HG02970 (cell line): ENCODE data around the gene SLC41A3.
"Not testable (repeated sequence)": the region's sequence is repeated elsewhere in the genome, so short reads cannot be mapped to it uniquely, and the experiment has no call there.

Experiments used
- ATAC-seq: cut with Tn5 transposase; IDR thresholded peaks from one replicate; pipeline ENCODE4 v1.9.1; 2021; ENCODE audit warnings: mild to moderate bottlenecking, moderate library complexity, moderate number of reproducible peaks; ENCODE audit not compliant: unreplicated experiment, low FRiP score

Gene SLC41A3

GRCh38 chr3:126107203-126107939, 23.4 kb upstream of the SLC41A3 start:
- no peak for ATAC-seq

DNA sequence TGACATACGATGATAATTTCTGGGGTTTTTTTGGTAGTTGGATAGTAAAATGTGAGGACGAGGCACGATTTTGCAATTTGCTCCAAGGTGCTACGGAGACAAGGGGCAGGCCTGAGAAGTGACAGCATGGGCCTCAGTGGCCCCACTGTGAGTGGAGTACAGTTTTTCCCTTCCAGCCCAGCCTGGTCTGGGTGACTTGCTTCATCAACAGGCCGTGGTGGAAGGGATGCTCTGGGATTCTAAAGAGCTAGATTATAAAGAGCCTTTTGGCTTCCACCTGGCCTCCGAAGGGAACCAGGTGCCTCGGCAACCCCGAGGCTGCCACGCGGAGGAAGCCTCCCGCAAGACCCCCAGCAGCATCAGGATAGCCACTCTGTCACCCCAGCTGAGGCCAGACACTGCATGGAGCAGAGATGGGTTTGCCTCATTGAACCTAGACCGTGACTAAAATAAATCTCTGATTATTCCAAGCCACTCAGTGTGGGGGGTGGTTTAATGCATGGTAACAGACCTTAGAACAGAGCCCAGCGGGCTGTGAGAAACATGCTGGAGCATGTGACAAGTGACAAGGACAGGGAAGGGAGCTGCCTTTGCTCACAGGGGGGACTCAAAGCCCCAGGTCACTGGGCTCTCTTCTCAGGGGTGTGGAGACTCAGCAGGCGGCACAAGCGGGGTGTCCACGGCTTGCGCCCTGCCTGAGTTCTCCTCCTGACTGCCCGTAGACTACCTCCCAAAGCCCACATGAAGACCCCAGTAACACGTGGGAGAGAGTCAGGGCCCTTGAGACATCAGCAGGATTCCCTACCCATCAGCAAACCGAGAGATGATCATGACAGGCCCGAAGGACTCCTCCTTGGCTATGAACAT, 22.6 kb upstream of the SLC41A3 start:
- no peak for ATAC-seq

GRCh38 chr3:126105691-126106187, 21.8 kb upstream of the SLC41A3 start:
- no peak for ATAC-seq

DNA sequence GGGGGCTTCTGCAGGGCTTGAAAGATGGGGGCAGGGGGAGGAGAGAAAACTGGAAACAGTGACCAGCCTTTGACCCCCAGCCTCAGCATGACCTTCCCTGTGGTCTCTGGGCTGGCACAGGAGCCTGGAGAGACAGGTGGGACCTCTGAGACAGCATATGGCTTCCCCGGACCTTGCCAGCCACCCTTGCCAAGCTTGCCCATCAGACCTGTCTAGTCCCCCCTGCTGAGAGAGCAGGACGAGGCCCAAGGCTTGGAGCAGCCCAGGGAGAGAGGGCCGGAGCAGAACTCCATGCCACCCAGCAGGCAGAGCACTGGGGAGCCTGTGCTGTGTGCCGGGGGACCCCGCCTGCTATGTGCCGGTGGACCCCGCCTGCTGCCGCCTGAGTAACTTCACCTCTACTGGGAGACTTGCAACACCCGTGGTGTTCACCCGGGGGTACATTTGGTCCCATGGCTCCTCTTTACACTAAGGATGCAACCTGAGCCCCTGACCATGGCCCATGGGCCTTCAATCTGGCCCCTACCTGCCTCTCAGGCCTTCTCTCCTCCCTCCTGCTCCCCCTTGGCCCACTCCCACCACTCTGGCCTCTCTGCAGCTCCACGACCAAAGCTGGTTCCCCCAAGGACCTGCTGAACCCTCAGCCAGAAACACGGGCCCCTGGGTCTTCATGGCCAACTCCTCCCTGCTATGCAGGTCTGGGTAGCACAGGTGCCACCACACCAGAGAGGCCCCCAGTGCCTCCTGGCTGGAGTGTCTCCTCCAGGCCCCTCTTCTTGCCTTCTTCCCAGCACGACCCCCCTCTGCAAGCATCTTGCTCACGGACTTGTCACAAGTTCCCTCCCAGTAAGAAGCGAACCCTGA, 21.1 kb upstream of the SLC41A3 start:
- ATAC-seq: no peak

DNA sequence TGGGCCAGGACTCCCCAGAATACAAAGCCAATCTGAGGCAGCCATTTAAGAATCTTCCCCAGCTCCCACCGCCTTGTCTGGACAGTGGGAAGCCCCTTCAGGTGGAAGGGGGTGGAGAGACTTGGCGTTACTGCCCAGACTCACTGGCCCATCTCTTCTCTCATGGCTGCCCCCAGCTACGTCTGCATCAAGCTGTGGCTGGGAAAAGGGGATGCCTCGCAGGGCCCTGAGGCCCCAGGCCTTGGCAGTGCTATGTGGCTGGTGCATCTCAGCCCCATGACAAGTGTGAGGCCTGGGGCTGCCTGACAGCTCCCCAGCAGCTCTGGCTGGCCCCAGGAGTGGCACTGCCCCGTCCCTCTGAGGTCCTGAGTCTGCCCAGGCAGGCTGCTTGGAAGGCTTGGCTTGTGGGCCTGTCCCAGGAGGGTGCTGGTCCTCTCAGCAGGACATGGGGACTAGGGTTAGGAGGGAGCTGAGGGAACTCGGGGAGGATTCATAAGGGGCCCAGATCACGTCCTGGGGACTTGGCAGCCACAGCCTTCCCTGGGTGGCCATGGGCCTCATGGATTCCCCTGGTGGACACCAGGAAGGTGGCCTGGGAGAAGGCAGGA, 20.2 kb upstream of the SLC41A3 start:
- ATAC-seq: no peak

DNA sequence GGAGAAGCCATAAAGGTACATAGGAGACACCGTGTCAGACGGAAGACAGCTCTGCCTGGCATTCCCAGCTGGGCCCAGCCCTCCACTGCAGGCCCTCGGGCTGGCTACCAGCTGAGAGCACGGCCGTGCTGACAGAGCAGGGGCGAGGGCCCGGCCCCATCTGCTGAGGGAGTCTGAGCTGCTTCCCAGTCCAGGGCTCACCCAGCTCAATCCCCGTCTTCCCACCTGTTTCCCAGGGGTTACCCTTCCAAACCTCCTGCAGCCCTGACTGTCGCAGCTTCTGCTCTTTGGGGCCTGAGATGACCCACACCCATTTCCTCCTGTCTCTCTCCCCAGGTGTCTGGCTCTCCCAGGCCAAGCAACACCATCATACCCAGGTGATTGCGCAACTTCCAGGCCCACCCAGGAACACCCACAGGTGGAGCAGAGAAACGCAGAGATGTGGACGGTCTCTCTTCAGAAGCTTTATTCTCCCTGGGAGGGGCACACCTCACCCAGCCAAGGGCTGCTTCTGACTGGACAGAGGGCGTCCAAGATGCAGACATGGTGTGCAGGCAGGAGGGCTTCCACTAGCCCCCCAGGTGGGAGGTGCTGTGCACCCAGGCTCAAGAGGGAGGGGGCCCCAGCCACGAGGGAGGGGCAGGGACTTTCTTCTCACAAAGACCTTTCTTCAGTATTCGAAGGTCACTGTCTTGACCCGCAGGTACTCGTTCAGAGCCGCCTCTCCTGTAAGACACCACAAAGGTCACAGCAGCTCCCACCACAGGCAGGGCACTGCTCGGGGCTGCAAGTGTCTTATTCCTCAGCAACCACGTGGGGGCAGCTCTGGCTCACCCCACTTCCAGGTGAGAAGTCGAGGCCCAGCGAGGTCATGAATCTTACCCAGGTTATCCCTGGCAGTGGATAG, 19.4 kb upstream of the SLC41A3 start:
- ATAC-seq: no peak

DNA sequence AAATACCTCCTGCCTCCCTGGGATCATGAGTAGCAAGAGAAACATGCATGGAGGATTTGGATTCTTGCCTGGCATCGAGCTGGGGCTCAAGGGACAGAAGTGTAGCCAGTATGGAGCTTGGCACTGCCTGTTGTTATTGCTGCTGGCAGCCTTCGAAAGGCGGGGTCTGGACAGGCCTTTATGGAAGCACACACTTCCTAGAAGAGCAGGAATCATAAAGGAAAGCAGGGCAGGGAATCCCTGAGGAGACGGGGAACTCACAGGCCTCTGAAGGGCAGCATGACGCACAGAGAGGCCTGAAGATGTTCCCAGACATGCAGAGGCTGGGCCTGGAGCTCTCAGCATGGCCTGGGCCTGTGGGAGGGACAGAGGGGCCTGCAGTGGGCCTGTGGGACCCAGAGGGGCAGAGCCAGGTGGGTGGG, 18.6 kb upstream of the SLC41A3 start:
- ATAC-seq: no peak

- no peak for ATAC-seq
These were observed 18.1 kb upstream of the SLC41A3 start for GRCh38 chr3:126102011-126102410.

GRCh38 chr3:126101521-126101982, 17.6 kb upstream of the SLC41A3 start:
- ATAC-seq: no peak

GRCh38 chr3:126100634-126101301, 16.8 kb upstream of the SLC41A3 start:
- ATAC-seq: no peak

DNA sequence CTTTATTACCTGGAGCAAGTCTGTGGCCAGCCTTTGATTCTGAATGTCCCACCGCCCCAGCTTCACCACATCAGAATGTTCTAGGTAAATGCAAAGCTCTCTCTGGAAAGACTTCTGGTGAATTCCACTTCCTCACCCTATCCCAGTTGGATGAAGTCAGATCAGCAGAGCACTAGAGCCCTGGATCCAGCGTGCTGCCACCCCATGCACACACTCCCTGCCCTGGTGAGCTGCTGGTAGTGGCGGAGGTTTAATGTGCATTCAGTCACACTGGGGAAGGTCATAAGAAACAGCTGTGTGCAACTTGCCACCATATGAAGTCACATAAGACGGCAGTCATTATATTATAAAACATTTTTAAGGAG, 16.3 kb upstream of the SLC41A3 start:
- ATAC-seq: no peak

DNA sequence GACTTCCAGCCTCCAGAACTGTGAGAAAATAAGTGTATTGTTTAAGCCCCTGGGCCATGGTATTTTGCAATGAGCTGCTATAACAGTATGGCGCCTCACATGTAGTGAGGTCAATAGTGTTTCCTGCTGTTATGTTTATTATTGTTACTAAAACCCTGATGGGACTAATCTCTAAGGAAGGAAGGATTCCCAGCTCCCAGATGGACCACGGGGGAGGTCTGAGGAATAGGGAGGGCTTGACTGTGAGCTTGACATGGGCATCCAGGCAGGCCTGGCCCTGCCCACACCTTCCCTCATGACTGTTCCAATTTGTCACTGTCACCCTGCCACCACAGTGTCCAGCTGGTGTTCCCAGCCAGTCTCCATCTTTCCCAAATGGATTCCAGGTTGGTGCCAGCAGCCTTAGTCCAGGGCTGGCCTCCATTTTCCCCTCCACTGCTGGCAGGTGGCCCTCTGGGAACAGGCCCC, 14.5 kb upstream of the SLC41A3 start:
- ATAC-seq: no peak

- ATAC-seq: no peak
These were observed 13.9 kb upstream of the SLC41A3 start for GRCh38 chr3:126097801-126098200.

DNA sequence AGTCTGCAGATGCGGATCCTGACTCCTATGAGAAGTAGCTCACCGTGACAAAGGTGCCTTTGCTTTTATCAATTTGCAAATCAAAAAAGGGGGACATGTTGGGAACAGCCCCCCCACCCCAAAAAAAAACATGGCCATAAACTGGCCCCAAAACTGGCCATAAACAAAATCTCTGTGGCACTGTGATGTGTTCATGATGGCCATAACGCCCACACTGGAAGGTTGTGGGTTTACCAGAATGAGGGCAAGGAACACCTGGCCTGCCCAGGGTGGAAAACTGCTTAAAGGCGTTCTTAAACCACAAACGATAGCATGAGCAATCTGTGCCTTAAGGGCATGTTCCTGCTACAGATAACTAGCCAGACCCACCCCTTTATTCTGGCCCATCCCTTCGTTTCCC, 12.3 kb upstream of the SLC41A3 start:
- not testable (repeated sequence) for ATAC-seq

DNA sequence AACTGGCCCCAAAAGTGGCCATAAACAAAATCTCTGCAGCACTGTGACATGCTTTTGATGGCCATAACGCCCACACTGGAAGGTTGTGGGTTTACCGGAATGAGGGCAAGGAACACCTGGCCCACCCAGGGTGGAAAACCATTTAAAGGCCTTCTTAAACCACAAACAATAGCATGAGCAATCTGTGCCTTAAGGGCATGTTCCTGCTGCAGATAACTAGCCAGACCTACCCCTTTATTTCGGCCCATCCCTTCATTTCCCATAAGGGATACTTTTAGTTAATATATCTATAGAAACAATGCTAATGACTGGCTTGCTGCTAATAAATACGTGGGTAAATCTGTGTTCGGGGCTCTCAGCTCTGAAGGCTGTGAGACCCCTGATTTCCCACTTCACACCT, 8.2 kb upstream of the SLC41A3 start:
- not testable (repeated sequence) for ATAC-seq

DNA sequence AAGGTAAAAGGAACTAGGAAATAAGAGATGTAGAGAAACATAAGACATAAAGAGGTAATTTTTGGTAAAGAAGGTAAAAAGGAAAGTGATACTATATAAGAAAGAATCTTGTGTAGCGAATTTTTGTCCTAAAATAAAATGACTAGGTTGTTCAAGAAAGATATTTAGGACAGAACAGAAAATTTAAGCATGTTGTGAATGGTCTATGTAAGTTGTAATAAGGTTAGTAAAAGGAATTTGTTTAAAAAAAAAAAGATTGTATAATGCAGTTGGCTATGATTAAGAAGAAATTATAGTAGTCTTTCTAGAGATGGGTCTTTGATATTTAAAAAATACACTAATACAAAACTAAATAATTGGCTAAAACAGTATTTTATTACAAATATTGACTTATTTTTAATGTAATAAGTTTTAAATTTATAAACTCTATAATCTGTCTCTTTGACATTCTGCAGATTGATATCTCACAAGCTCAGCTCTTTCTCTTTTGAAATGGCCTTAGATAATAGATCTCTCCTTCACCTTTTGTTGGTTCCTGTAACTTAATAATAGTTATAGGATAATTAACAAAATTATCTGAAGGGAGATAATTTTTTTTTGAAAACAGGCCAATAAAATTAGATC, 3.7 kb upstream of the SLC41A3 start:
- no peak for ATAC-seq

DNA sequence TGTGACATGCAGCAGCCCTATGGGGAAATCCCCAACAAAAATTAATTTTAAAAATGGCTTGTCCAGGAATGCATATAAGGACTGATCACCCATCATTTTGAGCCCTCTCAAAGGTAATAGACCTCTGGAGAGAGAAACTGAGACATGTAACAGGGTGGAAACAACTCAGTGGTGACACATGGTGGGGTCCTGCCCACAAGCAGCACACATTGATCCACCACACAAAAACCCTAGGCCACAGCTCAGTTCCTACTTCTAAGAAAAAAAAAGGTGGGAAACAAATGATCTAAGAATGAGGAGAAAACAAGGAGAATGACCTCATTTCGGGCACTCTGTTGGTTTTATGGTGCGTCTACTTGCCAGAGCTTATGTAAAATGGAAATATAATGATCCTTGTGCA, 1.9 kb upstream of the SLC41A3 start:
- ATAC-seq: no peak

GRCh38 chr3:126085276-126085675, 1.4 kb upstream of the SLC41A3 start:
- ATAC-seq: no peak
